NCI-H526 treated with DMSO at 0.1 percent for 48 hours (cell line): ENCODE results near the gene CCDC13.

Experiments
- DNase-seq: peaks from one replicate; lab custom pipeline; 2025; lab: John Stamatoyannopoulos, UW

The CCDC13 gene

GRCh38 chr3:42751609-42752008 lies 21.4 kb downstream of the CCDC13 start:
- DNase-seq, result no peak

DNA sequence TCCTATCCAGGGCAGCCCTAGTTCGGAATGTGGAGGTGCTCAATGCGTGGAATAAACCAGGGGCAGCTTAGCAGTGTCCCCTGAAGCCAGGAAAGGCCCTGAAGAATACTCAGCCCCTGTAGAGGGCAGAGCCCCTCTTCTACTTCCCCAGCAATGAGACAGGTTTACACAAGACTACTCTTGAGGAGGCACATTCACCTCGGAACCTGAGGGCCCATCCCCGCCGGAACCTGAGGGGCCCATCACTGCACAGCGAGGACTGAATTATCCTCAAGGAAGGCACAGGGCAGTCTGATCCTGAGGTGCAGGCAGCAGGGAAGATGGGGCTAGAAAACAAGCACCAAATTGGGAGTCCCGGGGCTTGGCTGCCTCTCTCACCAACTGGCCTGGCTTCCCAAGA lies 22.2 kb downstream of the CCDC13 start:
- no peak for DNase-seq

- DNase-seq, result no peak
Observed at GRCh38 chr3:42749753-42750231, 23.3 kb downstream of the CCDC13 start.

DNA sequence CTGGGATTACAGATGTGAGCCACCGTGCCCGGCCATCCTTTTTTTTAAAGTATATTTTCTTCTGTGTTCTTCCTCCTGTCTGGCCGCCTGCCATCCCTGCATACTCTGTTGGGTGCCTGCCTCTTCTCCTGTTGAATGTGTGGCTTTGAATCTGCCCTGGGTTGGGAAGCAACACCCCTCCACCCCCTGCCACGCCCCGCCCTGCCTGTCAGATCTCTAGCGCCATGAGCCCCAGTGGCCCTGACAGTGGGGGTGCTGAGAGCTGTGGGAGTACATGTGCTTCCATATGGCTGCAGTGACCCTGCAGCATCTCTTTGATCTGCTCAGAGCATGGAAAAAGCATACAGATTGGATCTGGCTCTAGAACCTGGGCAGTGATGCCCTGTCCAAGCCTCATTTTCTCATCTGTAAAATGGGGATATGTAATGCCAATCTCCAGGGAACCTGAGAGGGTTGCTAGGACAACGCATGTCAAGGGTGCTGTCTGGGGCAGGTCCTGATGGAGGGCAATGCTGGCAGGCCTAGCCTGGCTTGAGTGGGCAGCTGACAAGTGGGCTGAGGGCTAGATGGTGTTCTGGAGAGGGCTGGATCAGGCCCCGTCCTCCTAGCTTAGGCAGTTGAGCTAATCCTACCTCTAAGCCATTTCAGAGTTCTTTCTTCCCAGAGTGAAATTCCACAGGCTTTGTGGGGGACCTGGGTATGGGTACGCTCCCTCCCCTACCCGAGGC lies 23.9 kb downstream of the CCDC13 start:
- DNase-seq, result no peak

- DNase-seq, result no peak
Observed at GRCh38 chr3:42747581-42747980, 25.5 kb downstream of the CCDC13 start.

DNA sequence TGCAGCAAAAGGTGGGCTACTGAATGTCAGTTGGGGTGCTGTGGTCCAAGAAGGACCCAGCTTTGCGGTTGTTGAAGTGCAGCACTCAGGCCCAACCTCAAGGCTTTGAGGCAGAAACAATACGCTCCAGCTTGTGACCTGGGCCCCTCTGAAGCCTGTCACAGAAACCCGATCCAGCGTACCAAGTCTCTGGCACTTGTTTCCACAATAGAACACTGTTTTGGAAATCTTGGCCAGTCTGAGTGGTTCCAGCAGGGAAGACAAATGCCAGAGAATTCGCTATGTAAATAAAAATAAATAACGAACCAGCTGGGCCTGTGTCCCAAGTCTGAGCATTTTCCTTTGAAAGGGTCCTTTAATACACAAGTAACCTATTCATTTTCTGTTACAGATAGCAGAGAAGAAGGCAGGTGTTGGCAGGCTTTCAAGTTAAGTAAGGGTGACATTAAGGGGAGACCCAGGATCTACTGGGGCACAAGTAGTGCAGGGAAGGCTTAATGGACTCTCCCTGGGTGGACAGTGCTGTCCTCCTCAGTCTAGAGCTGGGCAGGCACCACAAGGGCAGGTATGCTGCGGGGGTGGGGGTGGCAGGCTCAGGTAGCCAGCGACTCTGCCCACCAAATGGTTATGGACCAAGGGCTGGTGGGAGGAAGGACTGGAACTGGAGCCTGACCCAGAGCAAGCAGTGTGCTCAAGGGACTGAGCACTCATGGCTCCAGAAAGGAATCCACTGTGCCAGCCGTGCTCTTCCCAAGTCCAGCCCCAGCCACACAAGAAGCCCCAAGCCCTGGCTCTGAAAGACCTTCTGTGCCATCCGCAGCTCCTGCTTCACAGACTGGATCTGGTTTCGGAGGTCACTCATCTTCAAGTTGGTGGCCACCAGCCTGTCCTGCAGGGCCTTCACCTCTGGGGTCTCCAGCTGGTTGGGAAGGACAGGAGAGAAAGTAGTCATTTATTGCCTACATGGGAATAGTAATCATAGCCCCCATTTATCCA lies 26.3 kb downstream of the CCDC13 start:
- no peak for DNase-seq

DNA sequence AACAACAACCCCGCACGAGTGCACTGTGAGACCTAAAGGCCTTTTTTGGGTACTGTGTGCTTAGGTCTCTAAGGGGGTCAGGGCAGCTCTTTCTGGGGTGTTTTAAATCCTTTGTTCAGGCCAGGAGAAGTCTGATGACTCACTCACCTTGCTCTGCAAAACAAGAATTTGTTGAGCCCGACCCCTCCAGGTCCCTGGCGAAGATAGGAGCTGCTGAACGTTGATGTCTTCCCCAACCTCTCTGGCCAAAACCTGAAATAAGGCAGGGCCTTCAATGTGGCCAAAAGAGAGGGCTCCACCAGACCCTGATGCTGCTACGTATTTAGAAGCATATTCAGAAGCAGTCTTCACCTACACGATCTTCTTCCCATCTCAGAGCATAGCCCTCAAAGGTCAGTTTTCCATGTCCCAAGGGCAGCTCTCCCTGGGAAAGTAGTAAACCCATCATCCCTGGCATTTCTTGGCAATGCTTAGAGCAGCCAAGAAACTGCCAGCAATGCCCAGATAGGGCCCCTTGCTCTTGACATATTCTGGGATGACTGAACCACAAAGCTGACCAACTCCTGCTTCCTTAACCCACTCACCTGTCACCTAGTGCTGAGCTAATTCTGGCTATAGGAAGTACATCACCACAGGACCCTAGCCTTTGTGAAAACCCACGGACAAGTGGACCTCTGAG lies 27.1 kb downstream of the CCDC13 start:
- DNase-seq, result no peak

GRCh38 chr3:42745291-42745745 lies 27.7 kb downstream of the CCDC13 start:
- no peak for DNase-seq

DNA sequence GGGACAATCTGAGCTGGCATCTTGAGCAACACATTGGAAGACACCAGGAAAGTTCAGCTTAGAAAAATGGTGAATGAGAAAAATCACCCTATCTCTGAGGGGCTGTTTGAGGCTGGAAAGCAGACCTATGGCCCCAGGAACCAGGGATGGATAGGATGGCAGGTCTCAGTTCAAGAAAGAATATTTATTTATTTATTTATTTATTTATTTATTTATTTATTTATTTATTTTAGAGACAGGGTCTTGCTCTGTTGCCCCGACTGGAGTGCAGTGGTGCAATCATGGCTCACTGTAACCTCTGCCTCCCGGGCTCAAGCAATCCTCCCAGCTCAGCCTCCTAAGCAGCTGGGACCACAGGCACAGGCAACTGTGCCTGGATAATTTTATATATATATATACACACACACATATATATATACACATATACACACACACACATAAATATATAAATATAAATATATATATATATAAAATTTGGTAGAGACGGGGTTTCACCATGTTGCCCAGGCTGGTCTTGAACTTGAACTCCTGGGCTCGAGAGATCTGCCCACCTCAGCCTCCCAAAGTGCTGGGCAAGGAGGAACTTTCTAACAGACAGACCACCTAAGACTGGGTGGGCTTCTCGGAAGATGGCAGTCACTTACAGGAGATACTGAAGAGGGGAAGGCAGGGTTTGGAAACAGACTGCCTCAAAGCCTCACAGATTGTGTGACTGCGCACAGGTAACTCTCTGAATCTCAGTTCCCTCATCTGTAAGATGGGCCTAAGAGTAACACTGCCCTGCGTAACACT lies 29.7 kb downstream of the CCDC13 start:
- no peak for DNase-seq

- DNase-seq, result no peak
Observed at GRCh38 chr3:42742688-42743087, 30.4 kb downstream of the CCDC13 start.

DNA sequence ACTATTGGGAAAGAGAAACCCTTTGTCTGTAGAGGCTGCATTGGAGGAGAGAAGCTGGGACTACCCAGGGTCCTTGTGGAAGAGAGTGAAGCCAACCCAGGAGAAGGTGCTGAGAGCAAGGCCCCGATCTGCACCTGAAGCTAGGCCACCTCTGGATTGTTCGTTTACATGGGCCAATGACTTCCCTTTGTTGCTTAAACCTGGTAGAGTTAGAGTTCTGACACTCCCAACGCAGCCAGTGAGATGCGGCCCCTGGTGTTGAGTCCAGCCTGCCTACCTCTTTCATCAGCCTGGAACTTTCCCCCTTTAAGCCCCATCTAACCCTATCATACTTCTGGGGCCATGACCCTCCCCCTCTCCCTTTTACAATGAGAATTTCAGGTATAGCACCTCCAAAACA lies 30.8 kb downstream of the CCDC13 start:
- no peak for DNase-seq

DNA sequence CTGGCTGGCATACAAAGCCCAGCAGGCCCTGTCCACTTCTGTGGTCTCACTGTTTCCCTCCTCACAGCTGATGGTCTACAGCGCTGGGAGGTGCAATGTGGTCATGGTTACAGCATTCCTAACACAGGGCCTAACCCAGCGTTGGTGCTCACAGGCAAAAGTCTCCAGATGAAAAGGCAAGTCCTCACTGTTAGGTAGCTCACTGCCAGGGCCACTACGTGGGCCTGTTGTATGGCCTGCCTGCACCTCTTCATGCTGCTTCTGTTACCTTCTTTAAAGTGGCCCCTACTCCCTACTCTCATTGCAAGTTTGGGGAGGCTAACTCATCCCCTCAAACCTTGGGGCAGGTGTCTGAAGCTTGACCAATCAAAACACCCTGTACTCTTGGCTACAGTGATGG lies 31.3 kb downstream of the CCDC13 start:
- DNase-seq, result no peak

DNA sequence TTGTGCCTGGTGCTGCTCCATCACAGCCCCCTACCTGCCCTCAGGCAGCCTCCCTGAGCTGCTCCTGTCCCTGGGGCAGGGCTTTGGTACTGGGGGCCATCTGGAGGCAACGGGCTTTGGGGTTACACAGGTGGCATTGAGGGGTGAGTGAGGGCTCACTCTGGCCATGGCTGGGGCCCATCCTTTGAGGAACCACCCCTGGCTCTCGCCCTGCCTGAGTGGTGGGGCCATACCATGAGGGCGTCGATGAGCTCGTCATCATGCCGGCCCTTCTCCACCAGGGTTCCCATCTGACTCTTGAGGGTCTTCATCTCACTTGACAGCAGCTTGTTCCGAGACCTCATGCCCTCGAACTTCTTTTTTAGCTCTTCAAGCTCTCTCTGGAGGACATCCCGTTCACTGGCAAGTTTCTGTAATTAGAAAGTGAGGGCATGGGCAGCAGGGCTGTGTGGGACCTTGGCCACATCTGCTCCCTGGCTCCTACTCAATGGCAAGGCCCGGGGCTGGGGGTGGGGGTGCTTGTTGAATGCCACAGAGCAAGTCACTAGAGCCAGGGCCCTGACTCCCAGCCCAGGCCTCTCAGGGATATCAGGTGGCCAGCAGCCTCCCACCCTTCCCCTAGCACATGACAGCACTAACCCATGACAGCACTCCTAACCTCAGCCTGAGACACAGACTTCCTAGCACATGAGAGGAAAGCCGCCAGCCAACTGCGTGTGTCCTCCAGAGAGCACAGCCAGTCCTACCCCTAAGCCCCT lies 33.5 kb downstream of the CCDC13 start:
- no peak for DNase-seq

DNA sequence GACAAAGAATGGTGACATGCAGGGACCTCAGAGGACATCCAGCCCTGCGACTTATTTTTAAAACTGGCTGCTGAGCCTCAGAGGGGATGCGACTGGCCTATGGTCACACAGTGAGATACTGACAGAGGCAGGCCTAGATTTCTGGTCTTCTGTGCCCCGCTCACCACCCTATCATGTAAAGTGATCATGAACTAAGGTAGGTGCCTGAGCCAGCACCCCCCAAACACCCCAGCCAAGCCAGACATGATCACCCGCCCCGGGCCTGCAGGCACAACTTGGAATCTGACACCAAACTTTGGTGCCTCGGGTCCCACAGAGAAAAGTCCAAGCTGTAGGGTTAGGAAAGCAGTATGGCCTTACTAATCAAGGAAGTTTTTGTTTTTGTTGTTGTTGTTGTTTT lies 36.5 kb downstream of the CCDC13 start:
- no peak for DNase-seq

DNA sequence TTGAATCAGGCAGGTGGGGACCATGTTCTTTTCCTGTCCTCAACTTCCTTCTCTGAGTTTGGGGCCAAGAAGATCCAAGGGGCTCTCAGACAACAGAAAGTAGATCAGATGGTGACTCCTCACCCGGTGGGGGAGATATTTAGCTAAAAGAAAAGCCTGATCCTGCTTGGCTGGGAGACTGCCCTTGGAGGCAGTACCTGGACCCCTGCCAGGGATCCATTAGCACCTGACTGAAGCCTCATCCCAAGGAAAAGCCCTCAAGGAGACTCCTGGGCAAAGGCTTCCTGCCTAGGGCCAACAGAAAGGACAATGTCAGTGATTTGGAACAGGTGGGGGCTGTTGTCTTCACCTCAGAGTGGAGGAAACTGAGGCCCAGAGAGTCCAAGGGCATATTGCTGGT lies 37.0 kb downstream of the CCDC13 start:
- no peak for DNase-seq

DNA sequence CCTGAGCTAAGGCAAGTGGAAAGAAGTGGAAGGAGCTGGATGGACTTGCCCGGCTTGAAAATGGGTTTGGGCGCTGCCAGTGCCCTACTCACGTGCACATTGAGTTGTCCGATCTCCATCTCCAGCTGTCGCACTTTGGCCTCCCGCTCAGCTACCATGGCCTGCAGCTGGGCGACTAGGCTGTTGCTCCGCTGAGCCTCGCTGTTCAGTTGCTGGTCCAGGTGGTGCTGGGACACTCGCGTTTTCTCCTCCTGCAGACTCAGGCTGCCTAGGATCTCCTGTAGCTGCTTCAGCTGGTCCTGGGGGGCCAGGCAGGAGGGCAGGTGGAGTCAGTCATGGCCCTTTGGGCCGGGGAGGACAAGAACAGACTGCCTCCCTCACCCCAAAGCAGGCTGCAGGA lies 37.4 kb downstream of the CCDC13 start:
- no peak for DNase-seq

GRCh38 chr3:42735019-42735418 lies 38.0 kb downstream of the CCDC13 start:
- no peak for DNase-seq

DNA sequence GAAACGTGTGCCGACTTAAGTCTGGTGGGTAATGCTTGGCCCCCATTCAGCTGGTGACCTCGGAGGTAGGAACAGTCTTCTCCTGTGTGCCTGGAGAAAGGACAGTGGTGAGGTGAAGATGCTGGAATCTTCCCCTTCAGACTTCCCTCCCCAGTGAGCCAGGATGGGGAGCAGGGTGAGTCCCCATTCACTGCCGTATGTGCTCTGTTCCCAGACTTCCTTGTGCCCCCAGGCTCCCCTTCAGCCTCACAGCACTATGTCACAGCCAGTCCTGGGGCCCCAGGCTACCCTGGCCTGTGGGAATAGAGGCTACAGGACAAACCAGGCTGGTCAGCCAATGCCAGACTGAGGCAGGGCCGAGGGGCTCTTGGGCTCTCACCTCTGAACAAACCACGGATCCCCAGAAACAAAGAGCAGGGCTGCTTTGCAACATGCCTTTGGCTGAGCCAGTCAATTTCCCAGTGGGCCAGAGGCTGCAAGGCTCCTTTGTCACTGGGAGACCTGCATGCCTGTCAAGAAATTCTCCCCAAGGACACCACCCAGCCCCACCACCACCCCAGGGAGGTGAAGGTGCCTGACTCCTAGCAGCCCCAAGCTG lies 38.7 kb downstream of the CCDC13 start:
- no peak for DNase-seq

- no peak for DNase-seq
Observed at GRCh38 chr3:42733501-42734262, 39.4 kb downstream of the CCDC13 start.
